EH (cell line): ENCODE results near the gene FLT1.

Source experiments
- DNase-seq: peaks from one replicate; pipeline ENCODE4 v3.0.0-alpha.2; 2015; ENCODE audit warnings: low read depth

Gene FLT1

GRCh38 chr13:28318496-28318895 is 176.4 kb downstream of the FLT1 start:
- no peak for DNase-seq

GRCh38 chr13:28316836-28317235 is 178.1 kb downstream of the FLT1 start:
- DNase-seq, result no peak

DNA sequence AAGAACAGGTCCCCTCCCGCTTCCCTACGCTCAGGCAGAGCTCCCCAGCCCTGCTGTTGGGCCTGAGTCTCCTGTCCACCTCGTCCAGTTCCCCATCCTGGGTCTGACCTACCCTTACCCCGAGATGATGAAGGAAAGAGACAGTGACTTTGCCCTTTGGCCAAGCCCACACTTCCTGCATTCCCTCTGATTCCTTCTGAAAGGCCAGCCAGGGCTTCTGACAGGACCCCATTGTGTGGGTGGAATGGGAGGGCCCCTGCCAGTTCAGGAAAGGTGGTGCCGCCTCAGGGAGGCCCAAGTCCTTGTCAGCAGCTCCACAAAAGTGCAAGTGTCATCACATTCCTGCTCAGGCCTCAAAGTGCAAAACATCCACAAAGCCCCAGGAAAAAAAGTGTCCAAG is 178.8 kb downstream of the FLT1 start:
- no peak for DNase-seq

DNA sequence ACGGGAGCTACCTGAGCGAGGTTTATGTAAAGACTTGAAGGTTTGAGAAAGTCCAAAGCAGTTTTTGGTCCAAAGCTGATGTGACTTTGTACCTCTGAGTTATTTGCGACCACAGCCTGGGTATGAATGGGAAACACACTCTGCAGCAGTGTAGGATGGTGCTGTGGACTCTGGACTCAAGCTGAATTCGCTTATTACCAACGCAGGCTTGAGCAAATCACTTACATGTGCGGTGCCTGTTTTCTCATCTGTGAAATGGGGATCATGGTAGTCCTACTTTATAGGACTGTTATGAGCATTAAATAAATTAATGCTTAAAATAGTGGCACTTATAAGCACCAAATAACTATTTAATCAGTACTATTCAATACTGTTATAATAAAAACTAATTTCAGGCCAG is 180.0 kb downstream of the FLT1 start:
- no peak for DNase-seq

DNA sequence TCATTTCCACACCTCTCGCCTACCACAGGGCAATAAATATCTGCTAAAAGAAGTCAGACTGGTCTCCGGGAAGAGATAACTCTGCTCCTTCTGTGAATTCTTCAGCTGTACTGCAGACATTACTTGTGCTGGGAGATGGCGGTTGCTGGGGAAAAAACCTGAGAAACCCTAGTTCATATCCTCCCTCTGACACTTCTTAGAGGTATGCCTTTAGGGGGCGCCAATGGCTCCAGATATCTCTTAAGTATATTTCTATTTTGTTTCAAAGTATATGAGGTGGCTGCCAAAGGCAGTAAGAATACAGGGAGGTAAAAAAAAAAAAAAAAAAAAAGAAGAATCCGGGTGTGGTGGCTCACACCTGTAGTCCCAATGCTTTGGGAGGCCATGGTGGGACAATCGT is 181.3 kb downstream of the FLT1 start:
- peak; percentile 68 for DNase-seq

DNA sequence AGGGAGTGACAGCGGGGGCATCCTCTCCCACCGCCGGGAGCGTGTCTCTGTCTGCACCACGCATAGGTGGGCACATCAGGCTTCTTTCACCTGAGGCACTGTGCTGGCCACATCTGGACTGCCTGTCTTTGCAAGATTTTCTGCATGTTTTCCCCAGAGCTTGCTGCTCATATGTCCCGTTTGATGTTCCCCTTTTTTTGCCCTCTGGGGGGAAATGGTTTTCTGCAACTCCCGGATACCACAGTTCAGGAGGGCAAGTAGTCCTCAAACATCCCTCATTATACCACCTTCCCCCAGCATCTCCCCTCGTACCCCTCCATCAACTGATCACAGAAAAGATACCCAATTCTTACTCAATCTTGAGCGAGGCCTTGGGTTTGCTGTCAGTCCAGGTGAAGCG is 188.6 kb downstream of the FLT1 start:
- no peak for DNase-seq

DNA sequence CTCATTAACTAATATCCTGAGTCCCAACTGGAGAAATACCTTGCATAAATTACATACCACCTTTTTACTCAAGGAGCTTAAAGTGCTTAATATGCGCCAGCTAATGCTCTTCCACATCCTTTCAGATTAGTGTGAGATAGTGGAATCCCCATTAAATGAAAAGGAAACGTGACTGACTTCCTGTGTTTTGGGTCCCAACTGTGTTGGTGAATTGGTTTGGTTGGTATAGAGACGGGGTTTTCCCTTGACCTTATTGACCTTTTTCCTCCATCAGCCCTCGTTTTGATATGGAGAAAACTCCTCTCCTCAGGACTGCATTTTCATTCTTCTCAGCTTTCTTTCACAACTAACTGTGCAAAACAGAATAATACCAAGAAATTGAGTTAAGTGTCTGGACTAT is 193.1 kb downstream of the FLT1 start:
- no peak for DNase-seq

GRCh38 chr13:28299916-28300315 is 195.0 kb downstream of the FLT1 start:
- DNase-seq, result no peak

DNA sequence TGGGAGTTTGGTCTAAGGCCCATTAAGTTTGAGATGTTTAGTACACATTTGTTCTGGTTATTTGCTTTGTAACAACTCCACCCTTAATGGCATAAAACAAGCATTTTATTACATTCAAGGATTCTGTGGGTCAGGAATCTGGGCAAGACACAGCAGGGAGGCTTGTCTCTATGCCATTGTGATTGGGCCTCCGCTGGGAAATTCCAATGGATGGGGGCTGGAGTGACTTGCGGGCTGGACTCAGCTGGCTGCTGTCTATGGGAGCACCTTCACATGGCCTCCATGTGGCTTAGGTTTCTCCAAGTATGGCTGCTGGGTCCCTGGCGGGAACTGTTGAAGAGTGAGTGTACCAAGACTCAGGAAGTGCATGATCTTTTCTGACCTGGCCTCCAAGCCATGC is 197.6 kb downstream of the FLT1 start:
- DNase-seq, result peak; percentile 51

- DNase-seq, result no peak
These were observed 208.7 kb downstream of the FLT1 start for GRCh38 chr13:28286263-28286662.

DNA sequence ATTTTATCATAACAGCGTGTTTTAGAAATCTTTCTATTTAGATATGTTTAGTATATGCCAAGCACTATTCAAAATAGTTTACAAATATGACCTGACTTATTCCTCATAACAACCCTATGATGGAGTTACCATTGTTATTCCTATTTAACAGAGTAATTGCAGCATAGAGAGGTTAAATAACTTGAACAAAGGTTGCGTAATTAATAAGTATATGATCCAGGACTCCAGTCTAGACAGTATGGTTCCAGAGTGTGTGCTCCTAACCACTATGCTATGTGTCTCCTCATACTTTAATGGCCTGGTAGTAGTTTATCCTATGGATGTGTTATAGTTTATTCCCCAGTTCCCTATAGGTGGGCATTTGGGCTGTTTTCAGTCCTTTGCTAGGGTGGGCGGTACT is 211.3 kb downstream of the FLT1 start:
- no peak for DNase-seq

DNA sequence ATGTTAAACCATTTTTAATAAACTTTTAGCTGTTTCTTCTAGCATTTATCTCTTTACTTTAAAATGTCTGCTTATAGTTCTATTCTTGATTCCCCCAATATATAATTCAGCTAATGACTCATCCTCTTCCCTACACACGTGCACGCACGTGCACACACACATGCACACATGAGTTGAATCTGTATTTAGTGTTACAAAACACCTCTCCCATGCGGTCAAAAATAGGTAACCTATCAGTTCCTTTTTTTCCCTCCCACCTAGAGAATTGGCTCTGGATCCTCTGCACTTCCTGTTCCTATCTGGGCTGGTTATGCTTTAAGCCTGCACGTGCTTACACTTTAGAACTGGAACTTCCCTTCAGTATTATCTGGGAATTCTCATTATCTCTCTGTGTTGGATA is 212.5 kb downstream of the FLT1 start:
- DNase-seq, result no peak

- peak; percentile 15 for DNase-seq
These were observed 221.0 kb downstream of the FLT1 start for GRCh38 chr13:28273919-28274318.

- DNase-seq, result no peak
These were observed 223.7 kb downstream of the FLT1 start for GRCh38 chr13:28271056-28271840.

DNA sequence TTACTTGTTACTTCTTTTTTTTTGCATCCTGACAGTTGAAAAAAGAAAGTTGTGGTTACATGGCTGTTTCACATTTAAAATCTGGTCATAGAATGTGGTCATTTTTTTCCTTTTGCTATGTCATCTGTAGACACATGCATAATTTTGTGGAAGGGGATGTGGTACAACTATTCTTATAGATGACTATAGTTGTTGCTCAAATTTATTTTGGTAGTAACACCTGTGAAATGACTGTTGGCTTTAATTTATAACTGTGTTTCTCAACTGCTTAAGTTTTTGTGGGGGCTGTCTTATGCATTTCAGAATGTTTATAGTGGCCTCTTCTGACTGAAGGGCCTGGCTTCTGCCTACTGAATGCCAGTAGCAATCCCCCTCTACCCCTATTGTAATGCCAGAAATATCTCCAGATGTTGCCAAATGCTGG is 226.1 kb downstream of the FLT1 start:
- DNase-seq, result no peak

DNA sequence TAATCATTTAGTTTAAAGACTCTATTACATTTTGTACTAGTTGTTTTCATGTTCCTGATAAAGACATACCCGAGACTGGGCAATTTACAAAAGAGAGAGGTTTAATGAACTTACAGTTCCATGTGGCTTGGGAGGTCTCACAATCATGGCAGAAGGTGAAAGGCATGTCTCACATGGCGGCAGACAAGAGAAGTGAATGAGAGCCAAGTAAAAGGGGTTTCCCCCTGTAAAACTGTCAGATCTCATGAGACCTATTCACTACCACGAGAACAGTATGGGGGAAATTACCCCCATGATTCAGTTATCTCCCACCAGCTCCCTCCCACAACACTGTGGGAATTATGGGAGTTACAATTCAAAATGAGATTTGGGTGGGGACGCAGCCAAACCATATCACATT is 227.4 kb downstream of the FLT1 start:
- DNase-seq, result no peak

- no peak for DNase-seq
These were observed 236.5 kb downstream of the FLT1 start for GRCh38 chr13:28258417-28258816.

DNA sequence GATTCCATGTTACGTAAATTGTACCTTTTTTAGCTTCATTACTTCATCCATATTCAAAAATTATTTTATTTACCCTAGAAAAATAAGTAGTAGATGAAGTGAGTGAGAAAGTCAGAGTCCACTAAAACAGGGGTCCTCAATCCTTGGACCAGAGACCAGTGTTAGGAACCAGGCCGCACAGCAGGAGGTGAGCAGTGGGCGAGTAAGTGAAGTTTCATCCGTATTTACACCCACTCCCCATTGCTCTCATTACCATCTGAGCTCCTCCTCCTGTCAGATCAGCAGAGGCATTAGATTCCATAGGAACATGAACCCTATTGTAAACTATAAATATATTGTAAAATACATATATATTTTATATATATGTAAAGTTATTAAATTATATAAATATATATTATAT is 237.6 kb downstream of the FLT1 start:
- no peak for DNase-seq

- DNase-seq, result no peak
These were observed 242.4 kb downstream of the FLT1 start for GRCh38 chr13:28252547-28252946.

- no peak for DNase-seq
These were observed 243.5 kb downstream of the FLT1 start for GRCh38 chr13:28251466-28251865.

DNA sequence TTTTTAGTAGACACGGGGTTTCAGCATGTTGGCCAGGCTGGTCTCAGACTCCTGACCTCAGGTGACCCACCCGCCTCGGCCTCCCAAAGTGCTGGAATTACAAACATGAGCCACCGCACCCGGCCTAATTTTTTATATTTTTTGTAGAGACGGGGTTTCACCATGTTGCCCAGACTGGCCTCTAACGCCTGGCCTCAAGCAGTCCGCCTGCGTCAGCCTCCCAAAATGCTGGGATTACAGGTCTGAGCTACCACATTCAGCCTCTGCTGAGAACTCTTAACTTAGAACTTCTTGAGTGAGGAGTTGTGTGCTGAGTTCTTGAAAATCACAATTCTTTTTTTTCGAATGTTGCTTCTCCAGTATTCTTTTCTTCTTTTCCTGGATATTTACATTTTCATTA is 244.4 kb downstream of the FLT1 start:
- DNase-seq, result no peak
